Measurements from ENCODE around the gene TEC. TPM values are rescaled to one million over a fixed set of nuclear protein-coding genes. Genes with fewer than 3 reads are reported as not detected.

TEC gene
- total RNA-seq, 1 donor from 2014 or later: not detected

- TF ChIP-seq EZH2 (IDR thresholded peaks at IDR 0.05): no peak
- TF ChIP-seq EZH2phosphoT487 (IDR thresholded peaks at IDR 0.05): no peak
- TF ChIP-seq CTCF (IDR thresholded peaks at IDR 0.05): no peak
- Mint-ChIP-seq H3K27me3 (ENCODE audit: insufficient read depth, low read depth) (no peaks in the 10 kb centered on the region), H3K4me3 (no peak overlapping the region)
These were observed 84.8 kb downstream of the TEC start for GRCh38 chr4:48184882-48185281.

GRCh38 chr4:48180234-48180633, 89.4 kb downstream of the TEC start:
- Histone ChIP-seq H2AFZ (replicated peaks) (no peak overlapping the region), H3K27ac (no peak overlapping the region), H3F3A (ENCODE audit: low read depth) (no peaks in the 10 kb centered on the region), H3K36me3 (no peaks in the 10 kb centered on the region), H3K9me3 (ENCODE audit: low read depth) (no peaks in the 10 kb centered on the region), H3K9ac (no peak overlapping the region), H3K4me1 (no peaks in the 10 kb centered on the region), H4K20me1 (ENCODE audit: low read depth) (no peaks in the 10 kb centered on the region), H3K27me3 (no peaks in the 10 kb centered on the region), H3K4me2 (no peak overlapping the region), H3K4me3 (no peak overlapping the region), H3K79me2 (ENCODE audit: low read depth) (no peaks in the 10 kb centered on the region)
- no peak for TF ChIP-seq EZH2phosphoT487 (IDR thresholded peaks at IDR 0.05)
- no peak for TF ChIP-seq EZH2 (IDR thresholded peaks at IDR 0.05)
- H3K4me1 Mint-ChIP-seq: no peaks in the 10 kb centered on the region
- no peaks in the 10 kb centered on the region for H3K9me3 Mint-ChIP-seq
- DNase-seq (ENCODE audit: low spot score): no peak
- no peaks in the 10 kb centered on the region for H3K36me3 Mint-ChIP-seq
- peaks cover 3% of the 10 kb centered on the region for H3K27me3 Mint-ChIP-seq (ENCODE audit: insufficient read depth, low read depth)
- H3K4me3 Mint-ChIP-seq: no peak overlapping the region
- H3K27ac Mint-ChIP-seq: no peak overlapping the region

More at GRCh38 chr4:48184882-48185281, 84.8 kb downstream of the TEC start:
- no peak overlapping the region for H3K9ac ChIP-seq
- no peak overlapping the region for H3K27ac ChIP-seq
- DNase-seq (ENCODE audit: low spot score): no peak
- no peak overlapping the region for H3K27ac Mint-ChIP-seq
- no peaks in the 10 kb centered on the region for H3F3A ChIP-seq (ENCODE audit: low read depth)
- no peaks in the 10 kb centered on the region for H3K36me3 ChIP-seq
- no peaks in the 10 kb centered on the region for H3K4me1 Mint-ChIP-seq
- no peaks in the 10 kb centered on the region for H3K27me3 ChIP-seq
- no peaks in the 10 kb centered on the region for H3K79me2 ChIP-seq (ENCODE audit: low read depth)
- H2AFZ ChIP-seq (replicated peaks): no peak overlapping the region
- H3K4me2 ChIP-seq: no peak overlapping the region
- no peaks in the 10 kb centered on the region for H3K4me1 ChIP-seq
- H3K36me3 Mint-ChIP-seq: no peaks in the 10 kb centered on the region
- H3K9me3 Mint-ChIP-seq: no peaks in the 10 kb centered on the region
- no peak overlapping the region for H3K4me3 ChIP-seq
- H3K9me3 ChIP-seq (ENCODE audit: low read depth): no peaks in the 10 kb centered on the region
- no peaks in the 10 kb centered on the region for H4K20me1 ChIP-seq (ENCODE audit: low read depth)

GRCh38 chr4:48178931-48179330, 90.7 kb downstream of the TEC start:
- Histone ChIP-seq H3F3A (ENCODE audit: low read depth) (no peaks in the 10 kb centered on the region), H3K9me3 (ENCODE audit: low read depth) (no peaks in the 10 kb centered on the region), H4K20me1 (ENCODE audit: low read depth) (no peaks in the 10 kb centered on the region), H3K4me3 (no peak overlapping the region), H3K27me3 (no peaks in the 10 kb centered on the region), H3K36me3 (no peaks in the 10 kb centered on the region), H3K79me2 (ENCODE audit: low read depth) (no peaks in the 10 kb centered on the region), H3K4me2 (no peak overlapping the region), H3K9ac (no peak overlapping the region), H2AFZ (replicated peaks) (no peak overlapping the region), H3K4me1 (no peaks in the 10 kb centered on the region), H3K27ac (no peak overlapping the region)
- DNase-seq (ENCODE audit: low spot score): no peak
- H3K9me3 Mint-ChIP-seq: no peaks in the 10 kb centered on the region
- TF ChIP-seq EZH2 (IDR thresholded peaks at IDR 0.05) (no peak), CTCF (IDR thresholded peaks at IDR 0.05) (no peak)
- no peak overlapping the region for H3K27ac Mint-ChIP-seq
- no peak overlapping the region for H3K4me3 Mint-ChIP-seq
- H3K4me1 Mint-ChIP-seq: peaks cover under 1% of the 10 kb centered on the region
- H3K27me3 Mint-ChIP-seq (ENCODE audit: insufficient read depth, low read depth): peaks cover 3% of the 10 kb centered on the region
- H3K36me3 Mint-ChIP-seq: no peaks in the 10 kb centered on the region

- no peaks in the 10 kb centered on the region for H3K36me3 ChIP-seq
- Mint-ChIP-seq H3K4me3 (no peak overlapping the region), H3K36me3 (no peaks in the 10 kb centered on the region), H3K27ac (no peak overlapping the region), H3K27me3 (ENCODE audit: insufficient read depth, low read depth) (peaks cover 3% of the 10 kb centered on the region), H3K4me1 (peaks cover 8% of the 10 kb centered on the region), H3K9me3 (no peaks in the 10 kb centered on the region)
- no peak overlapping the region for H2AFZ ChIP-seq (replicated peaks)
- H3K4me2 ChIP-seq: no peak overlapping the region
- H3K4me3 ChIP-seq: no peak overlapping the region
- no peaks in the 10 kb centered on the region for H3K9me3 ChIP-seq (ENCODE audit: low read depth)
- no peaks in the 10 kb centered on the region for H4K20me1 ChIP-seq (ENCODE audit: low read depth)
- TF ChIP-seq CTCF (IDR thresholded peaks at IDR 0.05) (no peak), EZH2 (IDR thresholded peaks at IDR 0.05) (no peak), EZH2phosphoT487 (IDR thresholded peaks at IDR 0.05) (no peak)
- H3K4me1 ChIP-seq: no peaks in the 10 kb centered on the region
- H3K27me3 ChIP-seq: no peaks in the 10 kb centered on the region
- no peak overlapping the region for H3K9ac ChIP-seq
- H3K79me2 ChIP-seq (ENCODE audit: low read depth): no peaks in the 10 kb centered on the region
- no peaks in the 10 kb centered on the region for H3F3A ChIP-seq (ENCODE audit: low read depth)
- no peak for DNase-seq (ENCODE audit: low spot score)
- H3K27ac ChIP-seq: no peak overlapping the region
These were observed 93.8 kb downstream of the TEC start for GRCh38 chr4:48175806-48176205.

All from neural progenitor cell (in vitro differentiated cells).